NCI-H2081 treated with DMSO at 0.1 percent for 48 hours (cell line): ENCODE measurements around the gene MED9.
"Not testable (repeated sequence)": the region's sequence is repeated elsewhere in the genome, so short reads cannot be mapped to it uniquely, and the experiment has no call there.

ENCODE experiments used
- DNase-seq: peaks from one replicate; lab custom pipeline; 2025; lab: John Stamatoyannopoulos, UW

MED9 gene, protein sequence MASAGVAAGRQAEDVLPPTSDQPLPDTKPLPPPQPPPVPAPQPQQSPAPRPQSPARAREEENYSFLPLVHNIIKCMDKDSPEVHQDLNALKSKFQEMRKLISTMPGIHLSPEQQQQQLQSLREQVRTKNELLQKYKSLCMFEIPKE

DNA sequence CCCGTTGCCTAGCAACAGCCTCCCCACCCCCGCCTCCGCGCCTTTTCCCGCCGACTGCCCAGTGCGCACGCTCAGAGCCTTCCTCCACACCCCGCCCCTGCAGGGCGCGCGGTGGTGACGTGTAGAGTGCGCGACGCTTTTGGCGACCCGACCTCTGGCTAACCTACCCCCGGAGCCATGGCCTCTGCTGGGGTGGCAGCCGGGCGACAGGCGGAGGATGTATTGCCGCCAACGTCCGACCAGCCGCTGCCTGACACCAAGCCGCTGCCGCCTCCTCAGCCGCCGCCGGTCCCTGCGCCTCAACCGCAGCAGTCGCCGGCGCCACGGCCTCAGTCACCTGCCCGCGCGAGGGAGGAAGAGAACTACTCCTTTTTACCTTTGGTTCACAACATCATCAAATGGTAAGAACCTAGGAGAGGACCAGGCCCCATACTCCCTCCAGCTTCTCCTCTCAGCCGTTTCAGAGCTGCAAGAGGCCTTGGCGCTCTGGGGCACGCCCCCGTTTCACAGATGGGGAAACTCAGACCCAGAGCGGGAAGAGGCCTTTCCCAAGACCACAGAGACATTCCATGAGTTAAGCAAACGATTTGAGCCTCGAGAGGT, at the start of gene MED9:
Gene MED9 (plus strand): TSS at position 136 of the 603 bp plus-strand sequence. CDS start 42 bp downstream, at position 178.
- DNase-seq = peak; percentile 33

DNA sequence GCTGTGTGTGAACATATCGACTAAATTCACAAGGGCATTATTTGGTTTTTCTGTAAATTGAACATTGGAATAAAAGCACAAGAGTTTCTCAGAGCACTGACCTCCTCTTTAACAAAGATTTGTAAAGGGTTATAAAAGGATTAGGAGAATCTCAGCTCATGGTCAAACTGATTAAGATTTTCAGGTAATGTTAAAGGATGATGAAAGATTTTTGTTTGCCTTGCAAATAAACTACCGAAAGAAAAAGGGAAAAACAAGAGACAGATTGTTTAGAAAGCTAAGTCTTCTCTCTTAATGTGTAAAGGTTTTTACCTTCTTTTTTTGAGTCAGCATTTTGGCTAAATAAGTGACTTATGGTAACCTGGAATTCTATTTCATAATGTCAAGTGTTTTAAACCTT, 47.6 kb upstream of the MED9 start:
- DNase-seq = no peak

DNA sequence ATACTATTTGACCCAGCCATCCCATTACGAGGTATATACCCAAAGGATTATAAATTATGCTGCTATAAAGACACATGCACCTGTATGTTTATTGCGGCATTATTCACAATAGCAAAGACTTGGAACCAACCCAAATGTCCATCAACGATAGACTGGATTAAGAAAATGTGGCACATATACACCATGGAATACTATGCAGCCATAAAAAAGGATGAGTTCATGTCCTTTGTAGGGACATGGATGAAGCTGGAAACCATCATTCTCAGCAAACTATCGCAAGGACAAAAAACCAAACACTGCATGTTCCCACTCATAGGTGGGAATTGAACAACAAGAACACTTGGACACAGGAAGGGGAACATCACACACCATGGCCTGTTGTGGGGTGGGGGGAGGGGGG, 45.9 kb upstream of the MED9 start:
- not testable (repeated sequence) for DNase-seq

DNA sequence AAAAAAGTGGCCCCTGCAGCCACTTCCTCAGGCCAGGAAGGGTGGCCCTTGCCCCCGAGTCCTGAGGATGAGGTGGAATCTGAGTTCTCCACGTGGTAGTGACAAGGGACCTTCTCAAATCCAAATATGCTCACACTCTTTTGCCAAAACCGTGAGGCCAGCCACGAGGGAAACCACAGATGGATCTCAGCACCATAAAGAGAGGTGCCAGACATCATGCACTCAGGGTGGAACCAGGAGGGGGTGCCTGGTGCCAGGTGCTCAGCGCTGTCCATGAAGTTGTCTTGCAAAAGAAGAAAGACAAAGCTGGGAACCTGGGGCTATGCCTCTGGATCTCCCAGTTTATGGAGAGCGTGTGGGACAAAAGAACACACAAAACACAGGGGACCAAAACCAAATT, 45.2 kb upstream of the MED9 start:
- no peak for DNase-seq

DNA sequence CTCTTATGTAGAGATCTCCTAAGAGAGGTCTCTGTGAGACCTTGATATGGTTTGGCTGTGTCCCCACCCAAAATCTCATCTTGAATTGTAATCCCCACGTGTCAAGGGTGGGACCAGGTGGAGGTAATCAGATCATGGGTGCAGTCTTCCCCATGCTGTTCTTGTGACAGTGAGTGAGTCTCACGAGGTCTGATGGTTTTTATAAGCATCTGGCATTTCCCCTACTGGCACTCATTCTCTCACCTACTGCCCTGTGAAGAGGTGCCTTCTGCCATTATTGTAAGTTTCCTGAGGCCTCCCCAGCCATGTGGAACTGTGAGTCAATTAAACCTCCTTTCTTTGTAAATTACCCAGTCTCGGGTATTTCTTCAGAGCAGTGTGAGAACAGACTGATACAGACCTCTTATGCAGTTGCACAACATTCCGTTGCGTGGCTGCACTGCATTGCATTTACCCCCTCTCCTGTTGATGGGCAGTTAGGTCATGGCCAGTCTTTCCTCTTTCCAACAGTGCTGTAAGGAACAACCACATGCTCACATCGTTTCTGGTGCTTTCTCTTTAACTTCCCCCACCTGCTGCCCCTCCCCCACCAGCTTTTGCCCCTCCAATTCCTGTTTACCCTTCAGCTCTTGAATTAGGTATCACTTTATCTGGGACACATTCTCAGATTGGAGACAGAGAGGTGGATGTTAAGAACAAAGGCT, 43.6 kb upstream of the MED9 start:
- DNase-seq = no peak

DNA sequence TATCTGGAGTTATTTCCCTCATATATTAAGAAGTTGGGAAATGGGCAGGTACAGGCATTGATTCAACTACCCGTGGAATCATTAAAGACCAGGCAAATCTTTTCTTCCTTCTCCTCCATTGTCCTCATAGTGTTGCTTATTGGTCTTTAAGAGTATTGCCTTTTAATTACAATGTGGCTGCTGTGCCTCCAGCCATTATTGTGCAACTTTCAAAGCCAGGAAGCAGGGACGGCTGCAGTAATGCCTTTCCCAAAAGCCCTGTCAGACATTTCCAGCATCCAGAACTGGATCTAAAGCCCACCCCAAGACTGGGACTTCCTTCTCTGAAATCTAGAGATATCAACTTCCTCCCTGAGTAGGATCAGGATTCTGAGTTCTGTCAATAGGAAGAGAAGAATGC, 42.3 kb upstream of the MED9 start:
- DNase-seq = no peak

DNA sequence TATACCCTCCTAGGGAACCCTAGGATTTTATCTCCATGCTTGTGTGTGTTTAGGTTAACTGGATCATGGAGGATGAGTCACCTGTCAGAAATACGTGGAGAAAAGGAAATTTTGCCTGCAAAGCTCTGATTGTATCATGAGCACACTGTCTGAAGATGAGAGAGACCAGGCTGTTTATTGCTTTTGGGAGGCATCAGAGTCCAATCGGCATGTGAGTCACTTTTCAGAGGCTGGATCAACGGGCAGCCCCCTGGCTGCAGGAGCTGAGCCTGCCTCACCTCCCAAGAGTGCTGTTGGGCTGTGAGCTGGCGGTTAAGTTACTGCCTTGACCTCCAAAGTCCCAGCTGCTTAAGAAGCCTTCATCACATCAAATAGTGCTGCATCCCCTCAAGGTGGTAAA, 41.5 kb upstream of the MED9 start:
- no peak for DNase-seq

DNA sequence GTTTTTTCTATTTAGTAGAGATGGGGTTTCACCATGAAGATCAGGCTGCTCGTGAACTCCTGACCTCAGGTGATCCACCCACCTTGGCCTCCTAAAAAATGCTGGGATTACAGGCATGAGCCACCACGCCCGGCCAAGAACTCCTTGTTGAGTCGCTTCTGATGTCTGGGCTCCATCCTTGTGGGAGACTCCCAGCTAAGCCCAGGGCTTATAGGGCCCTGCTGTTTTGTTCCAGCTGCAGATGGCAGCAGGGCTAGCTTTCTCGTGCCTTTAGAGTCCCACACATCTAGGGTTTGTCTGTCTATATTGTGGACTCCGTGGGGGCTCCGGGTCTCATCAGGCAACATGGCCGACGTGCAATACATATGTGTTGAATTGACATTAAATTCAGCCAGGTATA, 39.3 kb upstream of the MED9 start:
- no peak for DNase-seq

DNA sequence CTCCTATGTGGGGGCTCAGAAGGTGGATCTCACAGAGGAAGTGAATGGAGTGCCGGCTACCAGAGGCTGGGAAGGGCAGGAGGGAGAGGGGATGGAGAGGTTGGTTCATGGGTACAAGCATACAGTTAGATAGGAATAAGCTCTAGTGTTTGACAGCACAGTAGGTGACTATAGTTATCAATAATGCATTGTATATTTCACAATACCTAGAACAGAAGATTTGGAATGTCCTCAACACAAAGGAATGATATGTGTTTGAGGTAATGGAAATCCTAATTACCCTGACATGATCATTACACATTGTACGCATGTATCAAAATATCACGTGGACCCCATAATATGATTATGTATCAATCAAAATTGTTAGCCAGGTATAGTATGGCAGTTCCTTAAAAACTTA, 38.9 kb upstream of the MED9 start:
- no peak for DNase-seq

DNA sequence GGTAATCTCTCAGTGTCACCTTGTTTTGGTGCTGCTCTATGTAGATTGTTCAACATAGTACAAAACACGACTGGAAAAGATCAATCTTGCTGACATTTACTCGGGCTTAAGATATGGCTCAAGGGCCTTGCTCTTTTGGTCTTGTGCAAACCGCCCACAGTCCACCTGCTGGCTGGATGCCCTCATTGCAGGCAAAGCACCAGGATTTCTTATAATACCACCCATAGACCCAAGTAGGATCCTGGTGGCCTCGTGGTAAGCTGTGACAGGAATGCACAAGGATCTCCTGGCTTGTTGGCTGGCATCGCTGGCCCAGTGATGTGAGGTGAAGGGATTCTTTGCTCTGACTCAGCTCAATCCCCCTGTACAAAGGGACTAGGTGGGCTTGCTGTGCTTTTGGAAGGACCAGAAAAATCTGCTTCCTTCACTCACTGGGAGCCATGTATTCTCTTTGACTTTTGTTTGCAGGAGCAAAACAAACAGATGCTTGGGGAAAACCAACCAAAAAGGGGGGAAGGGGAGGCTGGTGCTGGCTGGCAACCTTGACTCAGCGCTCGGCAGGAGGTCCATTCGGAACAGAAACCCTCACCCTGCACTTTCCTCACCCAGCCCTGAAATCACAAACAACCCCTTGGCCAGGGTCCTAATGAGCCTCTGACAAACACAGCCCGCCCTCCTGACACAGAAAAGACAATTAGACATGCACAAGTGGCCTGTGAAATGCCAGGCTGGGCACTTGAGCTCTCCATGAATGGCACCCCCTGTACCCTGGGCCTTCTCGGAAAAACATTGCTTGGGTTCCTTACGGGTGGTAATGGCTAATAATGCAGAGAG, 36.6 kb upstream of the MED9 start:
- DNase-seq = peak; percentile 65

DNA sequence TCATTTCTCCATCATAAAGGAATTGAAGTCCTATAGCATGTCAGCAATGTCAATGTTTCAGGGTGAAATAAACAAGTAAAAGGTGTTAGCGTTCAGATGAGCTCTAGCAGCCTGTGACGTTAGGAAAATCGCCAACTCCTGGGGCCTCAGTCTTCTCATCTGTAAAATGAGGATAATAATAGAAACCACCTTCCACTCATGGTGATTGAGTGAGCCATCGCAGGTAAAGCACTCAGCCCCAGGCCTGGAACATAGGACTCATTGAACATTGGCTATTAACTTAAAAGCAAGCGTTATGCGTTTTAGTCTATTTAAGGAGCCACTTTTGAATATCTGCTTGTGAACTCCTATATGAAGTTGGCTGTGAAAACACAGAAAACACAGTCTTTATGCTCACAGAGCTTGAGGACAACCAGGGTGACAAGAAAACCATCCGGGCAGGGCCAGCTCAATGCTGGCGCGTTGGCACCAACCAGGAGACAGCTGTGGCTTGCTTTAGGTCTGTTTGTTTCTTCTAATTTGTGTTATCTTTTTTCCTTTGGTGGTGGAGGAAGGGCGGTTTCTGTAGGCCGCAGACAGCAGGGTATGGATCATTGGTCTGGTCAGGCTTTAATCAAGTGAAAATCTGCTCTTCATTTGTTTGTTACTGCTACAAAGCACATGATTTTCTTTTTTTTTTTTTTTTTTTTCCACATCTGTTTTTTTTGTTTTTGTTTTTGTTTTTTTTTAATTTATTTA, 35.7 kb upstream of the MED9 start:
- DNase-seq = no peak

DNA sequence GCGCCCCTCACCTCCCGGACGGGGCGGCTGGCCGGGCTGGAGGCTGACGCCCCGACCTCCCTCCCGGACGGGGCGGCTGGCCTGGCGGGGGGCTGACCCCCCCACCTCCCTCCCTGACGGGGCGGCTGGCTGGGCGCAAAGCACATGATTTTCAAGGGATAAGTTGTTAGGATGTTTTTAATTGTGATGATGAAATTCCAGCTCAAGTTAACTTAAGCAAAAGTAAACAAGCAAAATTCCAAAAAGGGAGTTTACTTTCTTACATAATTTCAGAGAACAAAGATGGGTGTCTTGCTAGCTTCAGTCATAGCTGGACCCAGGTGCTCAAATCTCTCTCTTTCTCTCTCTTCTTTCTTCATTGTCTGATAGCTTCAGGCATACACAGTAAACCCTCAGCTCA, 33.6 kb upstream of the MED9 start:
- no peak for DNase-seq

DNA sequence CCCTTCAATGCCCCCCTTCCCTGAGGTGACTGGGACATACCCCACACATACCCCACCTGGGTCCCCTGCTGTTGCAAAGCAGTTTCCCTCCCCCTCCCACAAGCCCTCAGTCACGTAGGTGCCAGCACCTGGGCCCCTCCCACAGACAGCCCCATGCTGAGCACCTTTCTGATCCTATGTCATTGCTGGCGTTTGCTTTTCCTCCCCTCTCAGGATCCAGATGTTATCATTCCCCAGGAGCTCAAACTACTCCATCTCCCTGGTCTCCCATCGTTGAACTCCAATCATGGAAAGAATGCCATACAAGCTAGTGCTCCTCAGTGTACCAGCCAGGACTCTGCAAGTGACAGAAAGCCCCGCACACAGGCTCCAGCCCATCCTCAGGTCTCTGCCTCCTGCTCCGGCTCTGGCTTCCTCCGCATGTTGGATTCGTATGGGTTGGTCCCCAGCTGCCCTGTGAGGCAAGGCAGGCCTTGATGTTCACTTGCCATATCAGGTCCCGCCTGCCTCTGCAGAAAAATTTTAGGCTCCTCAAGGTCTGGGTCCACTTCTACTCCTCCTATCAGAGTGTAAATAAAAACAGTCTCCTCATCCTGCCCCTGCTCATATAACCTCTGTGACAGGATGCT, 31.4 kb upstream of the MED9 start:
- no peak for DNase-seq

DNA sequence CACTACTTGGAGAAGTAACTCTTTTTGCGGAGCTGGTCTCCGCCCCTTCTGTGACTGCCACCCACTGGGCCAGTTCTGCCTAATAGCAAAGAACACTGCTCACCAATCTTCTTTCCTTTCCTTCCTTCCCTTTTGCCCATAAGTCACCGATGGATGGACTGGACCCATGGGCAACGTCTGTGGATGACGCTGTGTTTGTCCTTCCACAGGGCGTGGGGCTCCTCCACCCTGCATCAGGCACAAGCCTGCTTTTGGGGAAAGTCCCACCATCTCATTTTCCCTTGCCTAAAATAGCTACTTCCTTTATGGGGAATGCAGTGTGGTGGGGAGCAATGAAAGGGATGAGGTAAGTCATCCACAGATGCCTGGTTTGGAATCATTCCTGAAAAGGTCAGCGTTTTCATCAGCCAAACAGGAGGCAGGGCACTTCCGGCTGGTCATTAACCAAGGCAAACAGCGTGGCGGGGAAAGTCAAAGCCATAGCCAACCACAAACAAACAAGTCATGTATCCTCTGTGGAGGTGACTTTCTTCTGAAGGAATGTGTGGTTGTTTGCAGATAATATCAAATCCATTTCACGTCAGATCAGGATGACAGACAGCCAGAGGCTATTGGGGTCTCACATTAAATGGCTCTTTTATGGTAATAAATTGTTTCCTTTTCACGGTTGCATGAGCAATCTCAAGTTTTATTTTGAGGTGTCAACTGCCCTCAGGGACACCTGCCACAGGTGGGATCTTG, 30.7 kb upstream of the MED9 start:
- DNase-seq = no peak

DNA sequence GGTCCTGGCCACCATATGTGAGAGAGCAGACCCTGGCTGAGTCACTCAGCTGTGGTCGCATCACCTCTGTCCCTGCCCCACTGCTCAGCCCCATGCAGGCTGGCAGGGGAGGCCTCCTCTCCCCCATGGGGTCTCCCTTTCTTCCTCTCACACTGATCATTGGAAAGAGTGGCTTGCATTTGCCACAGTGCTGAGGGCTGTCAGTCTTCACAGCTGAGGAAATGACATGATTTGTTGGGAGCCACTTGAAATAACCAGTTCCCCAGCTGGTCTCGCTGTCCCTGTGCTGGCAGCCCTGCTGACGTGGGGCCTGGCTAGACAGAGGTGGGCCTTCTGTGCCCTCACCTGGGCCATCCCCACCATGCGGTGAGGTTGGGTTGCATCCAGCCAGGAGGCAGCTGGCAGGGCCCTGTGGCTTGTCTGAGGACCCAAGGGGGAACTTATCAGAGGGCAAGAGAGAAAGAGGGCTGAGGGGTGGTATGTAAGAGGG, 30.1 kb upstream of the MED9 start:
- no peak for DNase-seq

DNA sequence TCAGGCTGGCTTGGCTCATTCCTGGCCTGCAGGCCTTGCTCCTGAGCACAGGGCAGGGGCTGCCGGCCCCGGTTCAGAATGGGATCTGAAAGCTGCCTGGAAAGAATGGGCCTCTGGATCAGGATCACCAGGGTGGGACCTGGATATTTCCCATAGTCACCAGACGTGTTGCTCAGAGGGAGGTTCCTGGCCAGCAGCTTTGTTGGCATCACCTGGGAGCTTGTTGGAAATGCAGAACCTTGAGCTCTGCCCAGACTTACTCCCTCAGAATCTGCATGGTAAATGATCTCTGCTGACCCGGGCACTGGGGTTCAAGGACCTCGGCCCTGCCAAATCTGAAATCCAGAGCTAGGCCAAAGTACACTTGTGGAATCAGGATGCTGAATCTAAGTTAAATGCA, 29.5 kb upstream of the MED9 start:
- no peak for DNase-seq

DNA sequence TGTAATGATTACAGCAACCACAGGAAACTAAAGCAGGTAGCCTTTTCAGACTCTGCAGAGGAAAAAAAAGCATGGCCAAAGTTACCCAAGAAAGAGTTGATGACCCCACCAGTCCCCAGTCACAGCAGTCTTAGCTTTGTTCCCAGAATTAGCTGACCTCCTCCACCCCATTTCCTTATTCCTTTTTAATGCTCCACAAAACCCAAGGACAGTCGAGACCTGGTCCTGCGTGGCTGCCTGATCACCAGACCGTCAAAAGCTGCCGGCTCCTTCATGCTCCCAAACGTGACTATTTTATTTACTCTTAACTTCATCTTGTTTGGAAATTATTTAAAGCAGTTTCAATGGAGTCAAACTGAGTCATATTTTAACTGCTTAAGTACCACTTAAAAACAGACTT, 28.7 kb upstream of the MED9 start:
- no peak for DNase-seq

DNA sequence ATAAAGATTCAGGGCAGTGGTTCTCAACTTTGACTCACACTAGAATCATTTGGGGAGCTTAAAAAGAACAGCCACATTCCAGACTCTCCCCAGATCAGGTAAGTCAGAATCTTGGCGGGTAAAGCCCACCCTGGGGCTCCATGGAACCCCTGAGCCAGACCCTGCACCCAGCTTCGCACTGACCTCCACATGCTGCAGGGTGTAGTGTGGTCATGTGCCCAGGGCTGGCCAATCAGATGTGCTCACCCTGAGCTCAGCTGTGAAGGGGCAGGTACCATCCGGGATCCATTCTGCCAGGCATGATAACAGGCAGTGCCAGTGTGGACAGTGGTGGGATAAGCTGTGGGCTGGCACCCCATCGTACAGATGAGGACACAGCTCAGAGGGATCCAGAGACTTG, 28.1 kb upstream of the MED9 start:
- no peak for DNase-seq

DNA sequence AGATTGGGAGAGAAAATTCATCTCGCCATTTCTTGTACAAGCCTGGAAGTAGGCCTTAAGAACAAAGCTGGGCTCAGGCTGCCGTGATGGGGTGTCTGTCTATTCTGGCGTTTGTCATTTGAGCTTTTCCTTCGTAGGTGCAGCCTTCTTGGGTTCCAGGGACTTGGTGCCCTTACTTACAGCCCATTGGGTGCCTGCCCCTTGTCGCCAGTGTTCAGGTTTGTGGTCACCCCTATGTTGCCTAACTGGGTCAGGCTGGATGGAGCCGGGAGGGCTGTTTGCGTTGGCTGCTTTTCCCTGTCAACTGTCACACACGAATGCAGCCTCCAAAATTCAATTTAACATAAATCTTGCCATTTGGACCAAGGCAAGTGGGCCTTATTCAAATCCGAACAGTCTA, 23.7 kb upstream of the MED9 start:
- no peak for DNase-seq

DNA sequence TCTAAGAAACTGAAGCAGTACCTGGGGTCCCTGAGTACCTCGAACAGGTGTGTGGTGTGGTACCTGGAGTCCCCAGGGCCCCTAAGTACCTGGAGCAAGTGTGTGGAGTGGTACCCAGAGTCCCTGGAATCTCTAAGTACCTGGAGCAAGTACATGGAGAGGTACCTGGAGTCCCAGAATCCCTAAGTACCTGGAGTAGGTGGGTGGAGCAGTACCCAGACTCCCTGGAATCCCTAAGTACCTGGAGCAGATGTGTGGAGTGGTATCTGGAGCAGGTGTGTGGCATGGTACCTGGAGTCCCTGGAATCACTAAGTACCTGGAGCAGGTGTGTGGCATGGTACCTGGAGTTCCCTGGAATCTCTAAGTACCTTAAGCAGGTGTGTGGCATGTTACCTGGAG, 22.5 kb upstream of the MED9 start:
- DNase-seq = no peak

DNA sequence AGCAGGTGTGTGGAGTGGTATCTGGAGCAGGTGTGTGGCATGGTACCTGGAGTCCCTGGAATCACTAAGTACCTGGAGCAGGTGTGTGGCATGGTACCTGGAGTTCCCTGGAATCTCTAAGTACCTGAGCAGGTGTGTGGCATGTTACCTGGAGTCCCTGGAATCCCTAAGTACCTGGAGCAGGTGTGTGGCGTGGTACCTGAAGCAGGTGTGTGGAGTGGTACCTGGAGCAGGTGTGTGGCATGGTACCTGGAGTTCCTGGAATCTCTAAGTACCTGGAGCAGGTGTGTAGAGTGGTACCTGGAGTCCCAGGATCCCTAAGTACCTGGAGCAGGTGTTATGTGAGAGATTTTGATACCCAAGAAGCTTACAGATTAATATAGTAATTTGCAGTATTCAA, 22.1 kb upstream of the MED9 start:
- not testable (repeated sequence) for DNase-seq
